ENCODE measurements around the gene ZMYM2. TPM values are rescaled to one million over a fixed set of nuclear protein-coding genes. Genes with fewer than 3 reads are reported as not detected.

The ZMYM2 gene
- polyA plus RNA-seq, 2 donors: 15.8 to 26.3 TPM

GRCh38 chr13:20054586-20054985, 96.1 kb downstream of the ZMYM2 start:
- Histone ChIP-seq H3K36me3 (ENCODE audit: control insufficient read depth in 2 of 2, insufficient read depth in 2 of 2, low read length in 1 of 2) (peaks cover 0 to 3% of the 10 kb centered on the region in 2 donors), H3K27me3 (ENCODE audit: control insufficient read depth in 1 of 2, insufficient read depth in 2 of 2, low read length in 2 of 2) (no peaks in the 10 kb centered on the region), H3K4me3 (ENCODE audit: low read depth in 1 of 2, low read length in 2 of 2) (no peak overlapping the region), H3K9me3 (ENCODE audit: control insufficient read depth in 2 of 2, insufficient read depth in 1 of 2, low read depth in 1 of 2, low read length in 1 of 2) (no peaks in the 10 kb centered on the region), H3K4me1 (ENCODE audit: control insufficient read depth in 2 of 2, insufficient read depth in 2 of 2, low read length in 1 of 2) (no peaks in the 10 kb centered on the region), H3K27ac (ENCODE audit: low read depth in 2 of 2, low read length in 1 of 2) (no peak overlapping the region)
- 96 to 97% methylated on average over 2 of the region's 2 CpGs for WGBS, 2 donors

GRCh38 chr13:20057214-20057613, 98.7 kb downstream of the ZMYM2 start:
- Histone ChIP-seq H3K27me3 (ENCODE audit: control insufficient read depth in 1 of 2, insufficient read depth in 2 of 2, low read length in 2 of 2) (no peaks in the 10 kb centered on the region), H3K9me3 (ENCODE audit: control insufficient read depth in 2 of 2, insufficient read depth in 1 of 2, low read depth in 1 of 2, low read length in 1 of 2) (no peaks in the 10 kb centered on the region), H3K36me3 (ENCODE audit: control insufficient read depth in 2 of 2, insufficient read depth in 2 of 2, low read length in 1 of 2) (peaks cover 0 to 5% of the 10 kb centered on the region in 2 donors), H3K4me1 (ENCODE audit: control insufficient read depth in 2 of 2, insufficient read depth in 2 of 2, low read length in 1 of 2) (no peaks in the 10 kb centered on the region), H3K4me3 (ENCODE audit: low read depth in 1 of 2, low read length in 2 of 2) (no peak overlapping the region), H3K27ac (ENCODE audit: low read depth in 2 of 2, low read length in 1 of 2) (no peak overlapping the region)
- 97% methylated on average over 7 of the region's 7 CpGs for WGBS, 2 donors

DNA sequence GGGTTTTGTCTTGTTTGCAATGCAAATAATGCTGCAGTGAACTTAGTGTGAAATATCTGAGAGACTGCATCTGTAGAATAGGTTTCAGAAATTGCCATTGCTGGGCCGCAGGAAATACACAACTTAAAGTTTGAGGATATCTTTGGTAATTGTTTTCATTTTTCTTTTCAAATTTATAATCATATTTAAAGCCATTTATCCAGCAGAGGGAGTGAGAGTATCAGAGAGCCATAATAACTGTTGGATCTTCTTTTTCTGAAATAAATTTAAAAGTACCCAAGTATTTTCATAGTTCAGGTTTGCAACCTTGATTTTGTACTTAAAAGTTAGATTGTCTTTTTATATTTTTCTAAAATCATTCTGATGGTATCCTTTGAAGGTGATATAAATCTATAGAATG, 99.4 kb downstream of the ZMYM2 start:
- no peaks in the 10 kb centered on the region for H3K27me3 ChIP-seq (ENCODE audit: control insufficient read depth in 1 of 2, insufficient read depth in 2 of 2, low read length in 2 of 2)
- H3K4me1 ChIP-seq (ENCODE audit: control insufficient read depth in 2 of 2, insufficient read depth in 2 of 2, low read length in 1 of 2): no peaks in the 10 kb centered on the region
- peaks cover 0 to 5% of the 10 kb centered on the region in 2 donors for H3K36me3 ChIP-seq (ENCODE audit: control insufficient read depth in 2 of 2, insufficient read depth in 2 of 2, low read length in 1 of 2)
- 91 to 95% methylated on average over 1 of the region's 1 CpG for WGBS, 2 donors
- no peaks in the 10 kb centered on the region for H3K9me3 ChIP-seq (ENCODE audit: control insufficient read depth in 2 of 2, insufficient read depth in 1 of 2, low read depth in 1 of 2, low read length in 1 of 2)
- H3K4me3 ChIP-seq (ENCODE audit: low read depth in 1 of 2, low read length in 2 of 2): no peak overlapping the region
- H3K27ac ChIP-seq (ENCODE audit: low read depth in 2 of 2, low read length in 1 of 2): no peak overlapping the region

DNA sequence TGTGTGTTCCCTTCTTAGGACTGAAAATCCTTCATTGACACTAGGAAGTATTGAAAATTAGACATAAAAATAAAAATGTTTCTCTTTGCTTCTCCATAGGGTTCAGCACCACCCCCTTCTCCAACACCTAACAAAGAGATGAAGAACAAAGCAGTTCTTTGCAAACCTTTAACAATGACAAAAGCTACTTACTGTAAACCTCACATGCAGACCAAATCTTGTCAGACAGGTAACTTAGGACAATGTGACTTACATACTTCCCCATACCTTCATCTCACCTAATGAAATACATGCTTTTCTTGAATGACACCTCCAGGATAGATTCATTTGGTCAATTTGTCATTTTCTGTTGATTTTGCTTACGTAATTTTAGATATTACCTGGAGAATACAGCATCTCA, 99.9 kb downstream of the ZMYM2 start:
- WGBS, 2 donors: 89 to 92% methylated on average over 1 of the region's 1 CpG
- H3K4me3 ChIP-seq (ENCODE audit: low read depth in 1 of 2, low read length in 2 of 2): no peak overlapping the region
- H3K4me1 ChIP-seq (ENCODE audit: control insufficient read depth in 2 of 2, insufficient read depth in 2 of 2, low read length in 1 of 2): no peaks in the 10 kb centered on the region
- no peaks in the 10 kb centered on the region for H3K9me3 ChIP-seq (ENCODE audit: control insufficient read depth in 2 of 2, insufficient read depth in 1 of 2, low read depth in 1 of 2, low read length in 1 of 2)
- no peaks in the 10 kb centered on the region for H3K27me3 ChIP-seq (ENCODE audit: control insufficient read depth in 1 of 2, insufficient read depth in 2 of 2, low read length in 2 of 2)
- H3K27ac ChIP-seq (ENCODE audit: low read depth in 2 of 2, low read length in 1 of 2): no peak overlapping the region
- H3K36me3 ChIP-seq (ENCODE audit: control insufficient read depth in 2 of 2, insufficient read depth in 2 of 2, low read length in 1 of 2): peaks cover 0 to 5% of the 10 kb centered on the region in 2 donors

DNA sequence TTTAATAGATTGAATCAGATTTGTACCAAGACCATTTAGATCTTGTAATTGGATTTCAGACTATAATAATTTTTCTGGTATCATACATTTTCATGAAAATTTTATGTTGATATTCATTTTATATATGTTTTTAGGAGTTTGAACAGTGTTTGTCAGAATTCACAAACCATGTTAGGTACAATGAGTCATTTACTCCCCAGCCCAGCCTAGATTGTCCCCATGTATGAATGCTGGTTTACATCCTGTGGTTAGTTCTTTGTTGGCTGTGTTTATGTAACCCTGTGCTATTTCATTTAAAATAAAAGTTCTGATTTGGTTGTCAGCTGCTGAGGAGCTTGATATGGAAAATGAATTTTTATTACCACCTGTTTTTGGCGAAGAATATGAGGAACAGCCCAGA, 105.6 kb downstream of the ZMYM2 start:
- 95 to 97% methylated on average over 1 of the region's 1 CpG for whole genome bisulfite sequencing, 2 donors
- H3K27me3 ChIP-seq (ENCODE audit: control insufficient read depth in 1 of 2, insufficient read depth in 2 of 2, low read length in 2 of 2): no peaks in the 10 kb centered on the region
- no peak overlapping the region for H3K27ac ChIP-seq (ENCODE audit: low read depth in 2 of 2, low read length in 1 of 2)
- no peaks in the 10 kb centered on the region for H3K9me3 ChIP-seq (ENCODE audit: control insufficient read depth in 2 of 2, insufficient read depth in 1 of 2, low read depth in 1 of 2, low read length in 1 of 2)
- no peaks in the 10 kb centered on the region for H3K4me1 ChIP-seq (ENCODE audit: control insufficient read depth in 2 of 2, insufficient read depth in 2 of 2, low read length in 1 of 2)
- H3K36me3 ChIP-seq (ENCODE audit: control insufficient read depth in 2 of 2, insufficient read depth in 2 of 2, low read length in 1 of 2): peaks cover 0 to 6% of the 10 kb centered on the region in 2 donors
- H3K4me3 ChIP-seq (ENCODE audit: low read depth in 1 of 2, low read length in 2 of 2): no peak overlapping the region

GRCh38 chr13:20065516-20065915, 107.0 kb downstream of the ZMYM2 start:
- Histone ChIP-seq H3K27me3 (ENCODE audit: control insufficient read depth in 1 of 2, insufficient read depth in 2 of 2, low read length in 2 of 2) (no peaks in the 10 kb centered on the region), H3K27ac (ENCODE audit: low read depth in 2 of 2, low read length in 1 of 2) (no peak overlapping the region), H3K36me3 (ENCODE audit: control insufficient read depth in 2 of 2, insufficient read depth in 2 of 2, low read length in 1 of 2) (peaks cover 0 to 4% of the 10 kb centered on the region in 2 donors), H3K4me3 (ENCODE audit: low read depth in 1 of 2, low read length in 2 of 2) (no peak overlapping the region), H3K9me3 (ENCODE audit: control insufficient read depth in 2 of 2, insufficient read depth in 1 of 2, low read depth in 1 of 2, low read length in 1 of 2) (no peaks in the 10 kb centered on the region), H3K4me1 (ENCODE audit: control insufficient read depth in 2 of 2, insufficient read depth in 2 of 2, low read length in 1 of 2) (no peaks in the 10 kb centered on the region)
- 95 to 97% methylated on average over 5 of the region's 5 CpGs for WGBS, 2 donors

DNA sequence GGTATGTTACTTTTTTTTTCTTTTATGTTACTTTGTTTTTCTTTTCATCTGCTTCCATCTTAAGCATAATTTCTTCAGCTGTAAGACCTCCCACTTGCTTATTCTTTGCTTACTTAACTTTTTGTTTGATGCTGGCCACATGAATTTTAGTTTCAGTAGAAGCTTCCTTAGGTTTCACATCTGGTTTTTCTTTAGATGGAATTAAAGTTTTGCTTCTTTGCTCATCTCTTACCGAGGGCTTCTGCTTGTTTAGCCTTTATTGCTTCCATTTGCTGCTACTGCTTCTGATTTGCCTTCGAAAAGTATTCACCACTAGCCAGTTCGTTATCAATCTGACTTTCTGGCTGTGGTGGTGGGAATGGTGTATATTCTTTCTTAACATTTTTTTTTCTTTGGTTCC, 111.4 kb downstream of the ZMYM2 start:
- no peaks in the 10 kb centered on the region for H3K9me3 ChIP-seq (ENCODE audit: control insufficient read depth in 2 of 2, insufficient read depth in 1 of 2, low read depth in 1 of 2, low read length in 1 of 2)
- H3K27me3 ChIP-seq (ENCODE audit: control insufficient read depth in 1 of 2, insufficient read depth in 2 of 2, low read length in 2 of 2): no peaks in the 10 kb centered on the region
- H3K4me1 ChIP-seq (ENCODE audit: control insufficient read depth in 2 of 2, insufficient read depth in 2 of 2, low read length in 1 of 2): no peaks in the 10 kb centered on the region
- no peak overlapping the region for H3K4me3 ChIP-seq (ENCODE audit: low read depth in 1 of 2, low read length in 2 of 2)
- peaks cover 0 to 12% of the 10 kb centered on the region in 2 donors for H3K36me3 ChIP-seq (ENCODE audit: control insufficient read depth in 2 of 2, insufficient read depth in 2 of 2, low read length in 1 of 2)
- H3K27ac ChIP-seq (ENCODE audit: low read depth in 2 of 2, low read length in 1 of 2): no peak overlapping the region
- 88 to 92% methylated on average over 3 of the region's 3 CpGs for WGBS, 2 donors

GRCh38 chr13:20073775-20074174, 115.2 kb downstream of the ZMYM2 start:
- 91 to 94% methylated on average over 2 of the region's 2 CpGs for WGBS, 2 donors
- Histone ChIP-seq H3K4me3 (ENCODE audit: low read depth in 1 of 2, low read length in 2 of 2) (no peak overlapping the region), H3K27ac (ENCODE audit: low read depth in 2 of 2, low read length in 1 of 2) (no peak overlapping the region), H3K4me1 (ENCODE audit: control insufficient read depth in 2 of 2, insufficient read depth in 2 of 2, low read length in 1 of 2) (no peaks in the 10 kb centered on the region), H3K9me3 (ENCODE audit: control insufficient read depth in 2 of 2, insufficient read depth in 1 of 2, low read depth in 1 of 2, low read length in 1 of 2) (no peaks in the 10 kb centered on the region), H3K27me3 (ENCODE audit: control insufficient read depth in 1 of 2, insufficient read depth in 2 of 2, low read length in 2 of 2) (no peaks in the 10 kb centered on the region), H3K36me3 (ENCODE audit: control insufficient read depth in 2 of 2, insufficient read depth in 2 of 2, low read length in 1 of 2) (peaks cover 0 to 11% of the 10 kb centered on the region in 2 donors)

- H3K36me3 ChIP-seq (ENCODE audit: control insufficient read depth in 2 of 2, insufficient read depth in 2 of 2, low read length in 1 of 2): peaks cover 0 to 11% of the 10 kb centered on the region in 2 donors
- H3K9me3 ChIP-seq (ENCODE audit: control insufficient read depth in 2 of 2, insufficient read depth in 1 of 2, low read depth in 1 of 2, low read length in 1 of 2): no peaks in the 10 kb centered on the region
- no peaks in the 10 kb centered on the region for H3K4me1 ChIP-seq (ENCODE audit: control insufficient read depth in 2 of 2, insufficient read depth in 2 of 2, low read length in 1 of 2)
- WGBS, 2 donors: 46 to 54% methylated on average over 1 of the region's 1 CpG
- no peak overlapping the region for H3K27ac ChIP-seq (ENCODE audit: low read depth in 2 of 2, low read length in 1 of 2)
- H3K27me3 ChIP-seq (ENCODE audit: control insufficient read depth in 1 of 2, insufficient read depth in 2 of 2, low read length in 2 of 2): no peaks in the 10 kb centered on the region
- H3K4me3 ChIP-seq (ENCODE audit: low read depth in 1 of 2, low read length in 2 of 2): no peak overlapping the region
Measured at GRCh38 chr13:20074966-20075365, 116.4 kb downstream of the ZMYM2 start.

GRCh38 chr13:20077086-20077485, 118.6 kb downstream of the ZMYM2 start:
- peaks cover 0 to 6% of the 10 kb centered on the region in 2 donors for H3K36me3 ChIP-seq (ENCODE audit: control insufficient read depth in 2 of 2, insufficient read depth in 2 of 2, low read length in 1 of 2)
- no peaks in the 10 kb centered on the region for H3K9me3 ChIP-seq (ENCODE audit: control insufficient read depth in 2 of 2, insufficient read depth in 1 of 2, low read depth in 1 of 2, low read length in 1 of 2)
- H3K4me3 ChIP-seq (ENCODE audit: low read depth in 1 of 2, low read length in 2 of 2): no peak overlapping the region
- H3K27me3 ChIP-seq (ENCODE audit: control insufficient read depth in 1 of 2, insufficient read depth in 2 of 2, low read length in 2 of 2): no peaks in the 10 kb centered on the region
- no peak overlapping the region for H3K27ac ChIP-seq (ENCODE audit: low read depth in 2 of 2, low read length in 1 of 2)
- H3K4me1 ChIP-seq (ENCODE audit: control insufficient read depth in 2 of 2, insufficient read depth in 2 of 2, low read length in 1 of 2): no peaks in the 10 kb centered on the region
- WGBS, 2 donors: 86 to 89% methylated on average over 2 of the region's 2 CpGs
